Activated CD4-positive, alpha-beta T cell treated with anti-CD3 and anti-CD28 coated beads, Interleukin-2, amount 50 U/mL, for 24 hours (primary cell): ENCODE measurements around the gene ZNF692.
A peak's percentile ranks its signal among the peaks of the same experiment; 100 is the strongest.
"Not testable (repeated sequence)": the region's sequence is repeated elsewhere in the genome, so short reads cannot be mapped to it uniquely, and the experiment has no call there.

Source experiments
- DNase-seq, 2 donors: peaks; one replicate each; pipeline ENCODE4 v3.0.0-alpha.2; 2020; ENCODE audit warnings: low read depth in 1 of 2, low spot score in 1 of 2

The ZNF692 gene

DNA sequence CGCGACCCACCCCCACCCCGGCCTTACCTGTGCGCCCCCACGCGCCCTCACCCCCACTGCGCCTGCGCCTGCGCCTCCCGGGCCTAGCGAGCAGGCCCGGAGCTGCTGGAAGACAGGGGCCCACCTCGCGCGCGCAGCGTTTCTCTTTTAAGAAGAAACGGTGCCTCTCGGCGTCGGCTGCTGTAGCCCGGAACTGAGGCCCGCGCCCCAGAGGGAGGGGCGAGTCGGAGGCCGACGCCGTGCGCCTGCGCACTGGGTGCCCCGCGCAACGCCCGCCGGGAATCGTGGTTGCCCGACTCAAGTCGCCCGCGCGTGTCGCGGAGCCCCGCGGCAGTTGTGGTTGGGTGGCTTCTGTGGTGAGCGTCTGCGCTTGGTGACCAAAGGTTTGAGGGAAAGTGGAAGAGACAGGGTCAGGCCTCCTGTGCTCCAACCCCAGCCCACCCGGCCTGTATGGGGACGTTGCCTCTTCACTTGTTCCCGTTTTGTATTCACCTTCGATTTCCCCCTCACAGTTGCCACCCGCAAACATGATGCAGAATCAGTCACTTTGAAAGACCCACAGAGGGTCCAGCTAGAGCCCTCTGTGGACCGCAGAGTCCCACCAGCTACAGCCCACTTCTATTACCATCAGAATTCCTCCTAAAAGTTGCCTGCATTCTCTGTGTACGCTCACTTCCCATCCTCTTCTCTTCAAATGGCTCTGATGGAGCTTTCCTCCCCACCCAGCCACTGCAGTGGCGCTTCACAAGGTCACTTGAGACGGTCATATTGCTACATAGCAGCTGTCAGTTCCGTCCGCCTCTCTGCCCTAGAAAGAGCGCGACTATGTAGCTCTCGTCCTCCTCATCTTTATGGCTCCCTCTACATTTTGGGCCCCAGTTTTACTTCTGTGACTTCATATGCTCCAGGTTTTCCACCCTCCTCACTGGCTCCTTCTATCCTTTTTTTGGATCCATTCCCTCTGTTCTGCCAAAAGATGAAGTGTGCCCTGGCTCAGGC, at the start of gene ZNF692:
Gene ZNF692, minus strand, starts transcription at position 195 of the 999 bp plus-strand sequence. CDS start 776 bp downstream, outside the sequence.
- peak; percentile 92 to 95 for DNase-seq

DNA sequence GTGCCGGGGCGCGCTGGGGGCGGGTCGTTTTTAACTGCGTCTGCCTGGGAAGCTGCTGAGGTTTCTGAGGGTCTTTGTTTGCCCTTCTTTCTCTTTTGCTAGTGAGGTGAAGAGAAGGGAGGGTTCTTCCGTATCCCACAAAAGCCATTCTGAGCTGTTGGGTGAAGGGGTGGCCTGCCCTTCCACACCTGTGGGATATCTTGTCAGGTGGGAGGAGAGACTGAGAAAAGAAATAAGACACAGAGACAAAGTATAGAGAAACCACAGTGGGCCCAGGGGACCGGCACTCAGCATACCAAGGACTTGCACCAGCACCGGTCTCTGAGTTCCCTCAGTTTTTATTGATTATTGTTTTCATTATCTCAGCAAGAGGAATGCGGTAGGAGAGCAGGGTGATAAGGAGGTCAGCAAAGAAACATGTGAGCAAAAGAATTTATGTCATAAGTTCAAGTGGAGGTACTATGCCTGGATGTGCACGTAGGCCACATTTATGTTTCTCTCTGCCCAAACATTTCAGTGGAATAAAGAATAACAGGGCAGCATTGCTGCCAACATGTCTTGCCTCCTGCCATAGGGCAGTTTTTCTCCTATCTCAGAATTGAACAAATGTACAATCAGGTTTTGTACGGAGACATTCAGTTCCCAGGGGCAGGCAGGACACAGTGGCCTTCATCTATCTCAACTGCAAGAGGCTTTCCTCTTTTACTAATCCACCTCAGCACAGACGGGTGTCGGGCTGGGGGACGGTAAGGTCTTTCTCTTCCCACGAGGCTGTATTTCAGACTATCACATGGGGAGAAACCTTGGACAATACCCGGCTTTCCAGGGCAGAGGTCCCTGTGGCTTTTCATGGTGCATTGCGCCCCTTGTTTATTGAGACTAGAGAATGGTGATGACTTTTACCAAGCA, 48.1 kb upstream of the ZNF692 start:
- no peak for DNase-seq

DNA sequence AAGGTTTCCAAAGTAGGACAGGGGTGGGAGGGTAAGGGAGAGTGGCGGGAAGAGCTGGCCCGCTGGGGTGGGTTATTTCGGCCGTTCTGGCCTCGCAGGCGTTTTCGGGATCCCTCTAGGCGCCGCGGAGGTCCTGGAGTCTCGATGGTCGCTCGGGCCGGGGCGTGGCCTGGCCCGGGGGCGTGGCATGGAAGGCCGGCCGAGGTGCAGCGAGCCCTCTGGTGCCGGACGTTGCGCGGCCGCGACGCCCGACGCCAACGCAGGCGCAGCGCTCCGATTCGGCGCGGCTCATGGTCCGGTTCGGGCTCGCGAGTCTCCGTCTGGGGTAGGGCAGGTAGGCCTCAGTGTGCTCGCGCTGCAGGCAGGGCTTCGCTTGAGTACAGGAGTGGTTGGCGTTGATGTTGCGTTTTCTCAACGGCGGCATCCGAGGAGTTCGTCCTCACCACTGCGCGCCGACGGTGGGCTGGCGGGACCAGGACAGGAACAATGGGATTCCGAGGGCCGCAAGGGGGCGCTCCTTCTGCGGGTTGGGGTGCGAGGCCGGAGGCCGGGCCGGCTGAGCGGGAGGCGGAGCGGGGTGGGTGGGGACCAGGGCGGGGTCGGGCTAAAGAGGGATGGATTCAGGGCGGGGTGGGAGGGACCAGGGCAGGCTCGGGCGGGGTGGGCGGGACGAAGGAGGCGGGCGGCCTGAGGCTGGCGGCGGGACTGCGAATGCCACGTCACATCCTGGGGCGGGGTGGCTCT, 47.3 kb upstream of the ZNF692 start, which contains the start of gene PGBD2:
Gene PGBD2, plus strand, starts transcription at position 227 of the 744 bp plus-strand sequence. CDS start 7,628 bp downstream, outside the sequence.
- DNase-seq = peak; percentile 93 to 94

- DNase-seq = no peak
These were observed 46.8 kb upstream of the ZNF692 start for GRCh38 chr1:248905662-248906008.

- DNase-seq = no peak
These were observed 45.7 kb upstream of the ZNF692 start for GRCh38 chr1:248904437-248905216.

- no peak for DNase-seq
These were observed 42.7 kb upstream of the ZNF692 start for GRCh38 chr1:248901578-248901977.

DNA sequence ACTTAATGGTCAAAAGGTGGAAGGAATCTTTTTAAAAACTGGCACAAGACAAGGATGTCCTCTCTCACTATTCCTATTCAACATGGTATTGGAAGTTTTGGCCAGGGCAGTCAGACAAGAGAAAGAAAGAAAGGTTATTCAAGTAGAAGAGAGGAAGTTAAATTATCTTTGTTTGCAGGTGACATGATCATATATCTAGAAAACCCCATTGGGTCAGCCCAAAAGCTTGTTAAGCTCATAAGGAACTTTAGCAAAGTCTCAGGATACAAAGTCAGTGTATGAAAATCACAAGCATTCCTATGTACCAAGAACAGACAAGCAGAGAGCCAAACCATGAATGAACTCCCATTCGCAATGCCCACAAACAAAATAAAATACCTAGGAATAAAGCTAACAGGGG, 41.8 kb upstream of the ZNF692 start:
- DNase-seq = no peak

GRCh38 chr1:248897412-248898337, 38.8 kb upstream of the ZNF692 start:
- DNase-seq = no peak

GRCh38 chr1:248894837-248895236, 36.0 kb upstream of the ZNF692 start:
- no peak for DNase-seq

DNA sequence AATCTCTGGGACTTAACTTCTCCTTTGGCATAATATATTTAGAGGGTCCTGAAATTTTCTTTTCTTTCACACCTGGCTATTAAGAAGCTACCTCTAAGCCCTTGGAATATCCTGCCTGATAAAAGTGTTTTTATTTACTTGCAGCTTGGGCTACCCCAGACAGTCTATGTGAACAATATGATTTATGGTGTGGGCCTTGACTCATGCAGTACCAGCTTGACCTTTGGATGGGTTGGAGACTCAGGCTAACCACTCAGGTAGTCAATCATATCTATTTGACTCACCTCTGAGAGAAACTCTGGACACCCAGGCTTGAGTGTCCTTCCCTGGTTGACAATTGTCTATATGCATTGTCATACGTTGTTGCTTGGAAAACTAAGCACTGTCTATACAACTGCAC, 33.7 kb upstream of the ZNF692 start:
- no peak for DNase-seq

GRCh38 chr1:248891758-248892157, 32.9 kb upstream of the ZNF692 start:
- no peak for DNase-seq

DNA sequence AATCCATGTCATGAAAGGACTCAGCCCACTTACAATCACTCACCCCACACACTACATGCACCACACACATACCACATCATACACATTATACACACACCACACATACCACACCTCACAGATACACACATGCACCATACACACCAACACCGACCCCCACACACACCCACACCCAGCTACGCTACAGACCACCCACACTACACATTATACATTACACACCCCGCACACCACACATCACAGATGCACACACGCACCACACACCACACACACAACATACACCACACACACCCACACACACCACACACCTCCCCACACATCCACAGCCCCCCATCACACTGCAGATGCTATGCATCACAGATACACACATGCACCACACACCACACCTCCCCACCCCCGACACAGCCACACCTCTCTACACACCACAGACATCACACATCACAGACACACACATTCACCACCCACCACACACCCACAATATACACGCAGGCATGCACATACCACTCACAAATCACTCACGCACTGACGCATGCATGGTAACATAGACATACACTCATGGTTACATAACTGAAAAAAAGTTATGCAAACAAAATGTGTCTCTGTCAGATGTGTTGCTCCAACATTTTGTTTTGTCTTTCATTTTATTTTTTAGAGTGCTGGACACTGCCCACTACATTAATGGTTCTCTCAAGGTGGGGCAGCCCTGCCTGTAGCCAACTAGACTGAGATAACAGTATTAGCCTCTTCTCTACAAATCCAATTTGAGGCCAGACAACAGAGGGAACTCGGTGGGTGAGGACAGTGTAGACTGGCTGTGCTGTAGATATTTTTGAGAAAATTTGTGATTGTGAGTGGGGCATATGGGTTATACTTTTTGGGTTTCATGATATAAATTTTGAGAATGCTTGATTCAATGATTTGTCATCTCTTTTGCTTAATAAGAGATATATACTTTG, 31.9 kb upstream of the ZNF692 start:
- DNase-seq = no peak

GRCh38 chr1:248889914-248890243, 31.0 kb upstream of the ZNF692 start:
- DNase-seq = not testable (repeated sequence)

GRCh38 chr1:248886237-248886895, 27.5 kb upstream of the ZNF692 start:
- DNase-seq = no peak

DNA sequence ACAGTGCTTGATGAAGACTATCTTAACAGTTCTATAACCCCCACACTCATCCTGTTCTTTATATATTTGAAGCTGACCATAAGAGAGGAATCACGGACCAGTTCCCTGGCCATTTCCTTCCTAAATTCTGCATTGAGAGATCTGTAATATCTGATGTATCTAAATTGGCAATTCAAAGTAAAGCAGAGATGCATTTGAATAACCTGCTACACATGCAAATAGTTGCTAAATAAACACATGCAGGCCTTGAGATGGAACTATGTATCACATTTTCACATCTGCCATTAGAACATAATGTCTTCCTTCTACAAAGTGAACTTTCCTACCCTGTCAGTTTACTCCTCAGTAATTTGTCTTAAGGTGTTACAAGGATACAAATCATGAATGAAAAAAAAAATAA, 26.8 kb upstream of the ZNF692 start:
- DNase-seq = no peak

GRCh38 chr1:248884632-248885295, 25.9 kb upstream of the ZNF692 start:
- DNase-seq = no peak

DNA sequence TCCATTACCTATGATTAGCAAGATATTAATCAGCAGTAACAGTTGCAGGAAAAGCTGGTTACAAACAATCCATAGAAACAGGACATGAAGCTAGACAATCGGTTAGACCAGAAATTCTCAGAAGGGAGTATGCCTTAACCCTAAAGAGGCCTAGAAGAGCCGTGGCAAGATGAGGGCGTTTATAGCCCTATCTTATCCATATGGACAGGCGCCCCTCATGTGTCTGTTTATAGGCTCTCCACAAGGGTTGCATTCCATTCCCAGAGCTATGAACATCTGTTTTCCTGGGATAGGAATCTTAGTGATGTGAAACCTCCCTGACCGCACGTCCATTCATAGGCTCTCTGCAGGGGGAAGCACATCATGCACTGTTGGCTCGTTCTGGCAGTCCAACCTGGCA, 23.5 kb upstream of the ZNF692 start:
- not testable (repeated sequence) for DNase-seq
